ENCODE measurements around the gene CCDC71.

Gene CCDC71

GRCh38 chr3:49132437-49133225, 33.5 kb downstream of the CCDC71 start, which contains the start of gene LAMB2:
LAMB2 (minus strand) TSS chr3:49133050; CDS start chr3:49132867, 183 bp downstream.
- peak within 1 kb of the TSS; percentile 83 for H3K4me3 ChIP-seq (ENCODE audit: control insufficient read depth, low read depth, low read length)

GRCh38 chr3:49132073-49132436, 34.1 kb downstream of the CCDC71 start:
- peak overlapping the region; percentile 83 for H3K4me3 ChIP-seq (ENCODE audit: control insufficient read depth, low read depth, low read length)
- no peak for DNase-seq (ENCODE audit: low read depth)
- no peak for TF ChIP-seq CTCF (IDR thresholded peaks at IDR 0.05; ENCODE audit: control insufficient read depth, insufficient read depth, low read depth, low read length, missing control alignments)

More at GRCh38 chr3:49132437-49133225, 33.5 kb downstream of the CCDC71 start, which contains the start of gene LAMB2:
- peak; percentile 9 for TF ChIP-seq CTCF (IDR thresholded peaks at IDR 0.05; ENCODE audit: control insufficient read depth, insufficient read depth, low read depth, low read length, missing control alignments)
- DNase-seq (ENCODE audit: low read depth): peak; percentile 58

- no peak for TF ChIP-seq CTCF (IDR thresholded peaks at IDR 0.05; ENCODE audit: control insufficient read depth, insufficient read depth, low read depth, low read length, missing control alignments)
- peak overlapping the region; percentile 83 for H3K4me3 ChIP-seq (ENCODE audit: control insufficient read depth, low read depth, low read length)
- DNase-seq (ENCODE audit: low read depth): no peak
Observed at GRCh38 chr3:49131576-49131975, 34.6 kb downstream of the CCDC71 start.

GRCh38 chr3:49131040-49131439, 35.1 kb downstream of the CCDC71 start:
- no peak overlapping the region; the same call in 1 of the 2 replicates for H3K4me3 ChIP-seq (ENCODE audit: control insufficient read depth, low read depth, low read length)
- TF ChIP-seq CTCF (IDR thresholded peaks at IDR 0.05; ENCODE audit: control insufficient read depth, insufficient read depth, low read depth, low read length, missing control alignments): no peak
- no peak for DNase-seq (ENCODE audit: low read depth)

GRCh38 chr3:49124991-49125670, 41.0 kb downstream of the CCDC71 start:
- DNase-seq (ENCODE audit: low read depth): no peak
- no peak for TF ChIP-seq CTCF (IDR thresholded peaks at IDR 0.05; ENCODE audit: control insufficient read depth, insufficient read depth, low read depth, low read length, missing control alignments)
- H3K4me3 ChIP-seq (ENCODE audit: control insufficient read depth, low read depth, low read length): no peak overlapping the region

- H3K4me3 ChIP-seq (ENCODE audit: control insufficient read depth, low read depth, low read length): no peak overlapping the region
- DNase-seq (ENCODE audit: low read depth): no peak
- no peak for TF ChIP-seq CTCF (IDR thresholded peaks at IDR 0.05; ENCODE audit: control insufficient read depth, insufficient read depth, low read depth, low read length, missing control alignments)
Observed at GRCh38 chr3:49124203-49124602, 41.9 kb downstream of the CCDC71 start.
